Thyroid gland (tissue), 4 donors: ENCODE results near the gene PCSK1.

Experiments
- CTCF ChIP-seq, 6 experiments: fragments of 200-600 bp in 3 of 6; fragments of 450-650 bp in 3 of 6; sonication (generic) in 3 of 6; IDR thresholded peaks; one replicate each; pipeline ENCODE4 v1.5.1; 2016 to 2019; ENCODE audit warnings: antibody characterized with exemption in 6 of 6, mild to moderate bottlenecking in 2 of 6, inconsistent platforms in 1 of 6, moderate library complexity in 1 of 6
- POLR2A ChIP-seq, 2 donors: fragments of 450-650 bp; IDR thresholded peaks; one replicate each; pipeline ENCODE4 v1.6.1; 2017; ENCODE audit warnings: antibody characterized with exemption in 2 of 2, mild to moderate bottlenecking in 2 of 2, moderate library complexity in 1 of 2

DNA sequence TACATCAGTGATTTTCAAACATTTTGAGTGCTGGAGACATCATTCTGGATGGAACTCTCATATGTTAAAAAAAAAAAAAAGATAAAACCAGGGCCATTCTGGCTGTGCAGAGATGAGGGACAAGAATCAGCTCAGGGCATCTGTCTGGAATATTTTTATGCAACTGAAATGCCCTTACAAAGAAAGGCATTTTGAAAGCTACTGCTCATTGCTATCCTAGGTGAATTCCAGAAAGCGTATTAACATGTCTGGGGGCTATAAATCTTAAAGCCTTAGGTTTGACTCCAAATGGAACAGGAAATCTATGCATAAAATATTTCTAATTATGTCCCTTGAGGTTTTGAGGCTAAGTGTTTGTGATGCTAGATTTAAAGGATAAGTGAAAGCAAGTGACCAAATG is 14.9 kb upstream of the PCSK1 start:
- TF ChIP-seq POLR2A (IDR thresholded peaks at IDR 0.05) (no peak), CTCF (IDR thresholded peaks at IDR 0.05) (no peak)
